Bladder microvascular endothelial cell (primary cell): ENCODE measurements around the gene LRRC45. TPM values are rescaled to one million over a fixed set of nuclear protein-coding genes. Genes with fewer than 3 reads are reported as not detected.

Experiments
- total RNA-seq: library from RNA; depleted of rRNA; stranded (reverse); fragments of >200 nt; gene quantifications from 2 replicates; pipeline ENCODE4 v1.2.3, GENCODE V29; 2014

The LRRC45 gene
- 13.9 and 22.8 TPM in 2 replicates for total RNA-seq

GRCh38 chr17:82022981-82023446, at the start of gene LRRC45:
Gene LRRC45 (plus strand): TSS chr17:82023305. CDS start chr17:82023644, 339 bp downstream.

GRCh38 chr17:81977211-81977808, 45.8 kb upstream of the LRRC45 start, which contains the start of gene ASPSCR1:
Gene ASPSCR1 (plus strand): TSS chr17:81977629. CDS start chr17:81977647, 18 bp downstream.

GRCh38 chr17:82022310-82022980, 660 bp upstream of the LRRC45 start, which contains the start of gene CENPX:
Gene CENPX (minus strand): TSS chr17:82022878. CDS start chr17:82022861, 17 bp downstream.

GRCh38 chr17:82031303-82031884, 8.3 kb downstream of the LRRC45 start, which contains the start of gene RAC3:
Gene RAC3 (plus strand): TSS chr17:82031678. CDS start chr17:82031762, 84 bp downstream.

GRCh38 chr17:82037092-82037888, 14.2 kb downstream of the LRRC45 start, which contains the start of gene DCXR:
Gene DCXR (minus strand): TSS chr17:82037697. CDS start chr17:82037682, 15 bp downstream.

GRCh38 chr17:82051776-82052637, 28.9 kb downstream of the LRRC45 start, which contains the start of the genes GPS1 and RFNG:
Gene GPS1 (plus strand): TSS chr17:82051898. CDS start chr17:82051932, 34 bp downstream.
Gene RFNG (minus strand): TSS chr17:82051811. CDS start chr17:82051766, 45 bp downstream.

GRCh38 chr17:82065638-82066303, 42.7 kb downstream of the LRRC45 start, which contains the start of gene DUS1L:
Gene DUS1L (minus strand): TSS chr17:82065804. CDS start chr17:82065059, 745 bp downstream.

Other genes with a start within 250 kb of the LRRC45 start
- not detected in 2 replicates for gene GCGR, start 219.2 kb upstream of the LRRC45 start, total RNA-seq
- gene MCRIP1, start 190.0 kb upstream of the LRRC45 start, total RNA-seq = 120 and 122 TPM in 2 replicates
- gene PPP1R27, start 188.3 kb upstream of the LRRC45 start, total RNA-seq = not detected in 2 replicates
- gene P4HB, start 162.8 kb upstream of the LRRC45 start, total RNA-seq = 635 and 762 TPM in 2 replicates
- 105 and 173 TPM in 2 replicates for gene ARHGDIA, start 152.0 kb upstream of the LRRC45 start, total RNA-seq
- 167 and 225 TPM in 2 replicates for gene ALYREF, start 131.7 kb upstream of the LRRC45 start, total RNA-seq
- gene ANAPC11, start 131.6 kb upstream of the LRRC45 start, total RNA-seq = 128 and 151 TPM in 2 replicates
- gene NPB, start 121.1 kb upstream of the LRRC45 start, total RNA-seq = 0.19 TPM in 1 of 2 replicates, not detected in the other
- gene PCYT2, start 111.9 kb upstream of the LRRC45 start, total RNA-seq = 39.6 and 48.7 TPM in 2 replicates
- gene SIRT7, start 105.1 kb upstream of the LRRC45 start, total RNA-seq = 21.1 and 22.8 TPM in 2 replicates
- gene MAFG, start 95.6 kb upstream of the LRRC45 start, total RNA-seq = 12.0 and 22.8 TPM in 2 replicates
- 35.5 and 101 TPM in 2 replicates for gene PYCR1, start 86.0 kb upstream of the LRRC45 start, total RNA-seq
- gene MYADML2, start 76.1 kb upstream of the LRRC45 start, total RNA-seq = not detected in 2 replicates
- gene NOTUM, start 62.1 kb upstream of the LRRC45 start, total RNA-seq = 0.19 TPM in 1 of 2 replicates, not detected in the other
- gene ASPSCR1, start 45.7 kb upstream of the LRRC45 start, total RNA-seq = 16.5 and 25.6 TPM in 2 replicates
- 26.7 and 47.4 TPM in 2 replicates for gene CENPX, start 427 bp upstream of the LRRC45 start, total RNA-seq
- 13.1 and 14.3 TPM in 2 replicates for gene RAC3, start 8.4 kb downstream of the LRRC45 start, total RNA-seq
- gene DCXR, start 14.4 kb downstream of the LRRC45 start, total RNA-seq = 28.7 and 48.2 TPM in 2 replicates
- 17.0 and 29.6 TPM in 2 replicates for gene RFNG, start 28.5 kb downstream of the LRRC45 start, total RNA-seq
- gene GPS1, start 28.6 kb downstream of the LRRC45 start, total RNA-seq = 72.7 and 85.7 TPM in 2 replicates
- 54.6 and 59.5 TPM in 2 replicates for gene DUS1L, start 42.5 kb downstream of the LRRC45 start, total RNA-seq
- gene FASN, start 74.9 kb downstream of the LRRC45 start, total RNA-seq = 73.0 and 95.0 TPM in 2 replicates
- gene CCDC57, start 189.5 kb downstream of the LRRC45 start, total RNA-seq = 4.9 and 11.0 TPM in 2 replicates
- 146 and 192 TPM in 2 replicates for gene SLC16A3, start 205.7 kb downstream of the LRRC45 start, total RNA-seq